ENCODE measurements around the gene MICAL2.
A peak's percentile ranks its signal among the peaks of the same experiment; 100 is the strongest.

MICAL2 gene

GRCh38 chr11:12236744-12237101, 126.3 kb downstream of the MICAL2 start:
- no peak for TF ChIP-seq TAF1 (IDR thresholded peaks at IDR 0.05; ENCODE audit: low read depth, low read length)
- TF ChIP-seq POLR2A (IDR thresholded peaks at IDR 0.05; ENCODE audit: low read depth, low read length): no peak
- FAIRE-seq (peak; percentile 5), DNase-seq (ENCODE audit: insufficient read length, low spot score) (no peak)

- DNase-seq (ENCODE audit: insufficient read length, low spot score): no peak
- TF ChIP-seq SPI1 (IDR thresholded peaks at IDR 0.05; ENCODE audit: low read depth, low read length) (no peak), POU2F2 (IDR thresholded peaks at IDR 0.05; ENCODE audit: low read depth, low read length) (no peak), POLR2AphosphoS5 (IDR thresholded peaks at IDR 0.05; ENCODE audit: low read depth, low read length) (no peak), POLR2A (IDR thresholded peaks at IDR 0.05; ENCODE audit: low read depth, low read length) (no peak), PAX5 (IDR thresholded peaks at IDR 0.05; ENCODE audit: insufficient read depth, low read length, severe bottlenecking) (no peak), TAF1 (IDR thresholded peaks at IDR 0.05; ENCODE audit: low read depth, low read length) (no peak)
- no peak for FAIRE-seq
Observed at GRCh38 chr11:12237381-12237784, 127.0 kb downstream of the MICAL2 start.

DNA sequence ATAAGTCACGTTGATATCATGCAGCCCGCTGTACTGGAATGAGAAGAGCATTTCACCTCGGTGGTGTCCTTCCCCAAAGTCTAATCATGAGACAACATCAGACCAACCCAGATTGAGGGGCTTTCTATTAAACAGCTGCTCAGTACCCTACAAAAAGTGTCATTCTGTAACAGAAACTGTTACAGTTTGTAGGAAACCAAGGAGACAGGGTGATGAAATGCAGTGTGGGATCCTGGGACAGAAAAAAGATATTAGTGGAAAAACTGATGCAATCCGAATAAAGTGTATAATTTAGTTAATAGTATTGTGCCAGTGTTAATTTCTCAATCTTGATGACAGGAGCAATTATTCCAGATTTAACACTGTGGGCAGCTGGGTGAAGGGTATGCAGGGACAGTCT, 128.0 kb downstream of the MICAL2 start:
- FAIRE-seq: no peak
- TF ChIP-seq PAX5 (IDR thresholded peaks at IDR 0.05; ENCODE audit: insufficient read depth, low read length, severe bottlenecking): no peak
- TF ChIP-seq POU2F2 (IDR thresholded peaks at IDR 0.05; ENCODE audit: low read depth, low read length): no peak
- TF ChIP-seq SPI1 (IDR thresholded peaks at IDR 0.05; ENCODE audit: low read depth, low read length): no peak
- no peak for TF ChIP-seq TAF1 (IDR thresholded peaks at IDR 0.05; ENCODE audit: low read depth, low read length)
- TF ChIP-seq POLR2AphosphoS5 (IDR thresholded peaks at IDR 0.05; ENCODE audit: low read depth, low read length): no peak
- TF ChIP-seq POLR2A (IDR thresholded peaks at IDR 0.05; ENCODE audit: low read depth, low read length): no peak
- no peak for DNase-seq (ENCODE audit: insufficient read length, low spot score)

DNA sequence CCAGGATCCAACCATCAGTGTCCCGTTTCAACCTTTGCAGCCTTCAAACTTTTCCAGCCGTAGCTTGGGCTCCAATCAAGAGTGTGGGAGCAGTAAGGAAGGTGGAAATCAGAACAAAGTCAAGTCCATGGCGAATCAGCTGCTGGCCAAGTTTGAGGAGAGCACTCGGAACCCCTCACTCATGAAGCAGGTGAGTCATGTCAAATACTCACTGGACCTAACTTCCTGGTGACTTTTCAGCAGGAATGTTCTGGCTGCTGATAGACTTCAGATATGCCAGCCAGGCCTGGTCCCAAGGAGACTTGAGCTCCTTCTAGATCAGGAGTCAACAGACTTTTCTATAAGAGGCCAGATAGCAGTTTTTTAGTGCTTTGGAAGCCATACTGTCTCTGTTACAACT, 129.0 kb downstream of the MICAL2 start:
- no peak for FAIRE-seq
- no peak for DNase-seq (ENCODE audit: insufficient read length, low spot score)

GRCh38 chr11:12239804-12240371, 129.5 kb downstream of the MICAL2 start:
- TF ChIP-seq POLR2AphosphoS5 (IDR thresholded peaks at IDR 0.05; ENCODE audit: low read depth, low read length) (no peak), TAF1 (IDR thresholded peaks at IDR 0.05; ENCODE audit: low read depth, low read length) (no peak)
- FAIRE-seq: no peak
- no peak for DNase-seq (ENCODE audit: insufficient read length, low spot score)

More for the DNA sequence above, 129.0 kb downstream of the MICAL2 start:
- TF ChIP-seq TAF1 (IDR thresholded peaks at IDR 0.05; ENCODE audit: low read depth, low read length): no peak
- TF ChIP-seq POLR2A (IDR thresholded peaks at IDR 0.05; ENCODE audit: low read depth, low read length): no peak
- no peak for TF ChIP-seq POU2F2 (IDR thresholded peaks at IDR 0.05; ENCODE audit: low read depth, low read length)
- TF ChIP-seq PAX5 (IDR thresholded peaks at IDR 0.05; ENCODE audit: insufficient read depth, low read length, severe bottlenecking): no peak
- TF ChIP-seq SPI1 (IDR thresholded peaks at IDR 0.05; ENCODE audit: low read depth, low read length): no peak
- TF ChIP-seq POLR2AphosphoS5 (IDR thresholded peaks at IDR 0.05; ENCODE audit: low read depth, low read length): no peak

- DNase-seq (ENCODE audit: insufficient read length, low spot score) (no peak), FAIRE-seq (no peak)
- no peak for TF ChIP-seq PAX5 (IDR thresholded peaks at IDR 0.05; ENCODE audit: insufficient read depth, low read length, severe bottlenecking)
- TF ChIP-seq POLR2AphosphoS5 (IDR thresholded peaks at IDR 0.05; ENCODE audit: low read depth, low read length): no peak
- no peak for TF ChIP-seq TAF1 (IDR thresholded peaks at IDR 0.05; ENCODE audit: low read depth, low read length)
- TF ChIP-seq POLR2A (IDR thresholded peaks at IDR 0.05; ENCODE audit: low read depth, low read length): no peak
- no peak for TF ChIP-seq SPI1 (IDR thresholded peaks at IDR 0.05; ENCODE audit: low read depth, low read length)
- TF ChIP-seq POU2F2 (IDR thresholded peaks at IDR 0.05; ENCODE audit: low read depth, low read length): no peak
Observed at GRCh38 chr11:12240677-12241076, 130.3 kb downstream of the MICAL2 start.

DNA sequence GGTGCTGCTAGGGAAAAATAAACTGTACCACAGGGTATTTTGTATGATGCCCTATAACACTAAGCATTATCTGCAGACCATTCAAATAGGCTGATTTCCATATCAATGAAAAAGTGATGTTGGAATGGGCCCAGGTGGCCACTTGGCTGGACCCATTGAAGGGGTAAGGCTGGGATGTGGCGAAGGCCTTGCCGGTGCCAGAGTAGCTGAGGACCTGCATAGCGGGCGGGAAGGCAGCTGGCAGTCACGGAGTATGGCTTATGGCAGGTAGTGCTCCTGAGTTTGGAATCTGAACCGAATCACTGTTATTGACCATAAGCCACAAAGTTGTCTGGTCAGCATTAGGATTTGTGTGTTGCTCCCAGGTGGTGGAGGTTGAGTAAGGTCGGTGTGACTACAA, 131.0 kb downstream of the MICAL2 start:
- DNase-seq (ENCODE audit: insufficient read length, low spot score) (no peak), FAIRE-seq (no peak)
- TF ChIP-seq POU2F2 (IDR thresholded peaks at IDR 0.05; ENCODE audit: low read depth, low read length): no peak
- TF ChIP-seq TAF1 (IDR thresholded peaks at IDR 0.05; ENCODE audit: low read depth, low read length): no peak
- no peak for TF ChIP-seq POLR2A (IDR thresholded peaks at IDR 0.05; ENCODE audit: low read depth, low read length)
- TF ChIP-seq SPI1 (IDR thresholded peaks at IDR 0.05; ENCODE audit: low read depth, low read length): no peak
- TF ChIP-seq PAX5 (IDR thresholded peaks at IDR 0.05; ENCODE audit: insufficient read depth, low read length, severe bottlenecking): no peak
- no peak for TF ChIP-seq POLR2AphosphoS5 (IDR thresholded peaks at IDR 0.05; ENCODE audit: low read depth, low read length)

DNA sequence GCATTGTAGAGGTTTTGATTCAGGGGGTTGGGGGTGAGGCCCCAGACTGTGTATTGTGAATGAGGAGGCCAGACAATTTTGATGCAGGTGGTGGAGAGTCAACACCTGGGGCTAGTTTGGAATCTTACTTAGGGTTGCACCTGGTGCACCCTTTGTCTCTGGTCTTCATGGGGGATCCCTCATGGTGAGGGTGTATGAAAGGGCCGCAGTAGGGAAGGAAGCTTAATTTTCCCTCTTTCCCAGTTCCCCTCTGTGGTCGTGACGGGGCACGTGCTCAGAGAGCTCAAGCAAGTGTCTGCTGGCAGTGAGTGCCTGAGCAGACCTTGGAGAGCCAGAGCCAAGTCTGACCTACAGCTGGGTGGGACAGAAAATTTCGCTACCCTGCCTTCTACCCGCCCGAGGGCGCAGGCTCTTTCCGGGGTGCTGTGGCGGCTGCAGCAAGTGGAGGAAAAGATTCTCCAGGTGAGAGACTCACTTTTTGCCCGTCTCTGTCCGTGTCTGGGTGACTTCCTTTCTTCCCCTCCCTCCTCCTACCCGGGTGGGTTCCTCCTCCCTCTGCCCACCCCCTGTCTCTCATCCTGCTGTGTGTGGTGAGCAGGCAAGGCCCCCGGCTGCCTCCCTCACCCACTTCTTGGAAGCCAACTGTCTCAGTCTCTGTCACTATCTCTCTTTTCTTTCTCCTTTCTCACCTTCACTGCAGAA, 131.7 kb downstream of the MICAL2 start:
- FAIRE-seq (no peak), DNase-seq (ENCODE audit: insufficient read length, low spot score) (no peak)
- TF ChIP-seq PAX5 (IDR thresholded peaks at IDR 0.05; ENCODE audit: insufficient read depth, low read length, severe bottlenecking) (no peak), POLR2AphosphoS5 (IDR thresholded peaks at IDR 0.05; ENCODE audit: low read depth, low read length) (no peak), POLR2A (IDR thresholded peaks at IDR 0.05; ENCODE audit: low read depth, low read length) (no peak)

DNA sequence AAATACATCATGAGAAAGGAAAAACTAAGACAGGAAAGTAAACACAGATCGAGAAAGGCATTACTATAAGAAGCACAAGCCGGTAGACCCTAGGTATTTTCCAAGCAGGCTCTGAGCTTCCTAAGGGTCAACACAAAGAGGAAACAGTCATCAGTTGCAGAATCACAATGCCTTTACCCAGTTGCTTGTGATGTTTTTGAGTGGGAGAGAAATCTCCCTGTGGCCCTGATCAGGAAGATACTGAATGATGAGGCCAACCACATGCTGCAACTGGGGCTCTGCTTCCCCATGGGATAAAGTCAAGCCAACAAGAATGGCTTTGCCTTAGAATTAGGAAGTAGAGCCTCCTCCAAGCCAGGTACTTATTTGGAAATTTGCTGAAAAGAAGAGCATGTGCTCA, 132.6 kb downstream of the MICAL2 start:
- FAIRE-seq (no peak), DNase-seq (ENCODE audit: insufficient read length, low spot score) (no peak)
- TF ChIP-seq POLR2AphosphoS5 (IDR thresholded peaks at IDR 0.05; ENCODE audit: low read depth, low read length) (no peak), SPI1 (IDR thresholded peaks at IDR 0.05; ENCODE audit: low read depth, low read length) (no peak), POU2F2 (IDR thresholded peaks at IDR 0.05; ENCODE audit: low read depth, low read length) (no peak), PAX5 (IDR thresholded peaks at IDR 0.05; ENCODE audit: insufficient read depth, low read length, severe bottlenecking) (no peak), TAF1 (IDR thresholded peaks at IDR 0.05; ENCODE audit: low read depth, low read length) (no peak), POLR2A (IDR thresholded peaks at IDR 0.05; ENCODE audit: low read depth, low read length) (no peak)

DNA sequence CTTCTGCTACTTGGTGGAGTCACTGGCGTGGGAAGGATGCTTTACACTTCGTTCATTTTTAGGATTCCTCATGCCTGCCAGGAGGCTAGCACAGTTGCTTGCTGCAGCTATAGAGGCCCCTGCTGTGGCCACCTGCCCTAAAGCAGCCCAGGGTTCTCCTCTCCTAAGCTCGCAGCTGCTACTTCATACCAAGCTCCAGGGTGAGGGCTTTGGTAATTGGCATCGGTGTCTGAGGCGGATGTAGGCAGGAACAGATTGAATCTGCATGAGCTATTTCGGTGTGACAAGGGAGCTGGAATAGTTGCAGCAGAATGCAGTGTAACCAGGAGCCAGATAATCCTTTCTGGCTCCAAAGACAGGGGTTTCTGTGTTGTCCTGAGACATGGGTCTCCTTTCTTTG, 133.1 kb downstream of the MICAL2 start:
- FAIRE-seq (no peak), DNase-seq (ENCODE audit: insufficient read length, low spot score) (no peak)
- TF ChIP-seq POLR2AphosphoS5 (IDR thresholded peaks at IDR 0.05; ENCODE audit: low read depth, low read length) (no peak), POLR2A (IDR thresholded peaks at IDR 0.05; ENCODE audit: low read depth, low read length) (no peak), PAX5 (IDR thresholded peaks at IDR 0.05; ENCODE audit: insufficient read depth, low read length, severe bottlenecking) (no peak), SPI1 (IDR thresholded peaks at IDR 0.05; ENCODE audit: low read depth, low read length) (no peak), TAF1 (IDR thresholded peaks at IDR 0.05; ENCODE audit: low read depth, low read length) (no peak), POU2F2 (IDR thresholded peaks at IDR 0.05; ENCODE audit: low read depth, low read length) (no peak)
